Neuronal stem cell (in vitro differentiated cells): ENCODE measurements around the gene GALNTL6.

ENCODE experiments used
- DNase-seq: peaks from one replicate; pipeline ENCODE4 v3.0.0-alpha.2; 2013; ENCODE audit warnings: low spot score
- H2AFZ ChIP-seq: one replicate; pipeline ENCODE4 v1.6.1; 2013; ENCODE audit warnings: mild to moderate bottlenecking, low read length, inconsistent platforms
- H2AK5ac ChIP-seq: 2 replicates; pipeline ENCODE4 v1.6.1; 2013; ENCODE audit warnings: low read depth, mild to moderate bottlenecking, inconsistent platforms, low read length, moderate library complexity, mixed read lengths
- H2BK120ac ChIP-seq: 2 replicates; pipeline ENCODE4 v1.6.1; 2013; ENCODE audit warnings: low read depth, mild to moderate bottlenecking, inconsistent platforms, low read length, moderate library complexity, mixed read lengths
- H2BK12ac ChIP-seq: one replicate; pipeline ENCODE4 v1.6.1; 2013; ENCODE audit warnings: low read length, inconsistent platforms
- H2BK15ac ChIP-seq: 2 replicates; pipeline ENCODE4 v1.6.1; 2013; ENCODE audit warnings: mild to moderate bottlenecking, low read length, inconsistent platforms, mixed read lengths
- H2BK5ac ChIP-seq: one replicate; pipeline ENCODE4 v1.6.1; 2013; ENCODE audit warnings: inconsistent platforms, mild to moderate bottlenecking, low read length, moderate library complexity
- H3K14ac ChIP-seq: one replicate; pipeline ENCODE4 v1.6.1; 2013; ENCODE audit warnings: low read length, inconsistent platforms
- H3K18ac ChIP-seq: 2 replicates; pipeline ENCODE4 v1.6.1; 2013; ENCODE audit warnings: low read length, inconsistent platforms
- H3K23ac ChIP-seq: 2 replicates; pipeline ENCODE4 v1.6.1; 2013; ENCODE audit warnings: low read depth, mild to moderate bottlenecking, mixed read lengths, low read length, inconsistent platforms; ENCODE audit not compliant: poor library complexity
- H3K27ac ChIP-seq: replicated peaks from 3 replicates; pipeline ENCODE4 v1.5.1; 2013; ENCODE audit warnings: low read length, inconsistent platforms
- H3K27me3 ChIP-seq, 3 experiments: 2 replicates each; pipeline ENCODE4 v1.6.1; 2013; ENCODE audit warnings: low read length in 3 of 3, mild to moderate bottlenecking in 2 of 3, inconsistent platforms in 1 of 3, low read depth in 1 of 3, mixed read lengths in 1 of 3, moderate library complexity in 1 of 3; ENCODE audit not compliant: control insufficient read depth in 3 of 3, insufficient read depth in 3 of 3
- H3K36me3 ChIP-seq, 2 donors: replicated peaks in 1 of 2; 2 replicates each; pipeline ENCODE4 v1.6.1; 2013; ENCODE audit warnings: low read length in 2 of 2; ENCODE audit not compliant: control insufficient read depth in 2 of 2, insufficient read depth in 2 of 2
- H3K4ac ChIP-seq: 2 replicates; pipeline ENCODE4 v1.6.1; 2013; ENCODE audit warnings: inconsistent platforms, mild to moderate bottlenecking, low read length, moderate library complexity
- H3K4me1 ChIP-seq, 2 donors: 1 replicate in 1 of 2; 2 replicates in 1 of 2; pipeline ENCODE4 v1.6.1; 2013; ENCODE audit warnings: low read length in 2 of 2, low read depth in 1 of 2; ENCODE audit not compliant: control insufficient read depth in 2 of 2, insufficient read depth in 1 of 2
- H3K4me2 ChIP-seq: one replicate; pipeline ENCODE4 v1.6.1; 2013; ENCODE audit warnings: mild to moderate bottlenecking, low read length, inconsistent platforms; ENCODE audit not compliant: insufficient read depth, poor library complexity, severe bottlenecking
- H3K4me3 ChIP-seq, 2 donors: 2 replicates each; pipeline ENCODE4 v1.5.1; 2013; ENCODE audit warnings: low read length in 2 of 2, mild to moderate bottlenecking in 2 of 2, inconsistent platforms in 1 of 2, moderate library complexity in 1 of 2
- H3K79me1 ChIP-seq: one replicate; pipeline ENCODE4 v1.6.1; 2013; ENCODE audit warnings: low read depth, mild to moderate bottlenecking, inconsistent platforms, low read length, moderate library complexity
- H3K9ac ChIP-seq: one replicate; pipeline ENCODE4 v1.6.1; 2013; ENCODE audit warnings: mild to moderate bottlenecking, low read depth, low read length, inconsistent platforms; ENCODE audit not compliant: poor library complexity
- H3K9me3 ChIP-seq, 2 donors: replicated peaks in 1 of 2; 2 replicates each; pipeline versions ENCODE3 to v1.6.1; 2013; ENCODE audit warnings: low read length in 2 of 2, mild to moderate bottlenecking in 2 of 2, inconsistent platforms in 1 of 2, low read depth in 1 of 2, mixed read lengths in 1 of 2, moderate library complexity in 1 of 2; ENCODE audit not compliant: control insufficient read depth in 2 of 2, insufficient read depth in 1 of 2
- H4K8ac ChIP-seq: one replicate; pipeline ENCODE4 v1.6.1; 2013; ENCODE audit warnings: low read depth, mild to moderate bottlenecking, inconsistent platforms, low read length, moderate library complexity
- H4K91ac ChIP-seq: one replicate; pipeline ENCODE4 v1.6.1; 2013; ENCODE audit warnings: low read length, low read depth, mild to moderate bottlenecking, inconsistent platforms; ENCODE audit not compliant: poor library complexity
- WGBS, 2 donors: extraction: QIAGEN DNeasy Blood & Tissue Kit; methylation state at CpG; one replicate each; pipeline ENCODE4 v1.1.7; 2013; ENCODE audit warnings: missing lambda C conversion rate in 2 of 2, mixed read lengths in 1 of 2; ENCODE audit not compliant: insufficient read length in 2 of 2, insufficient replicate concordance in 1 of 2; ENCODE audit errors: extremely low coverage in 2 of 2; 5-methylcytosine and 5-hydroxymethylcytosine counted together

GALNTL6 gene

GRCh38 chr4:172750910-172751309 lies 937.7 kb downstream of the GALNTL6 start:
- WGBS, 2 donors = no CpG with 5 or more reads among the region's 1 CpG
- H2BK120ac ChIP-seq = no peak overlapping the region

GRCh38 chr4:172751550-172751949 lies 938.3 kb downstream of the GALNTL6 start:
- H2BK15ac ChIP-seq = no peak overlapping the region
- no peak overlapping the region for H3K23ac ChIP-seq
- H3K4me1 ChIP-seq = no peaks in the 10 kb centered on the region
- H2BK120ac ChIP-seq = no peak overlapping the region
- H2AK5ac ChIP-seq = no peak overlapping the region
- no CpG with 5 or more reads among the region's 2 CpGs for WGBS, 2 donors
- H4K91ac ChIP-seq = no peak overlapping the region
- no peaks in the 10 kb centered on the region for H3K36me3 ChIP-seq
- H3K9me3 ChIP-seq = peaks cover 0 to 5% of the 10 kb centered on the region in 2 donors
- H3K14ac ChIP-seq = no peak overlapping the region
- no peak overlapping the region for H4K8ac ChIP-seq
- no peak overlapping the region for H3K4ac ChIP-seq
- no peak overlapping the region for H3K18ac ChIP-seq
- DNase-seq = no peak
- H2BK12ac ChIP-seq = no peak overlapping the region
- no peak overlapping the region for H2BK5ac ChIP-seq
- H3K4me2 ChIP-seq = no peak overlapping the region
- H3K9ac ChIP-seq = no peak overlapping the region
- no peak overlapping the region for H3K27ac ChIP-seq
- peak overlapping the region; percentile 41 for H2AFZ ChIP-seq
- no peaks in the 10 kb centered on the region for H3K79me1 ChIP-seq
- no peaks in the 10 kb centered on the region for H3K27me3 ChIP-seq
- no peak overlapping the region for H3K4me3 ChIP-seq

More at GRCh38 chr4:172750910-172751309, 937.7 kb downstream of the GALNTL6 start:
- Histone ChIP-seq H3K4me1 (no peaks in the 10 kb centered on the region), H2BK15ac (no peak overlapping the region), H3K4ac (no peak overlapping the region), H3K79me1 (no peaks in the 10 kb centered on the region), H2AFZ (no peak overlapping the region), H4K91ac (no peak overlapping the region), H3K9ac (no peak overlapping the region), H2BK5ac (no peak overlapping the region), H3K9me3 (peaks cover 0 to 5% of the 10 kb centered on the region in 2 donors), H3K27ac (no peak overlapping the region), H3K18ac (no peak overlapping the region), H3K14ac (no peak overlapping the region), H3K36me3 (no peaks in the 10 kb centered on the region), H3K27me3 (no peaks in the 10 kb centered on the region), H4K8ac (no peak overlapping the region), H3K4me2 (no peak overlapping the region), H3K23ac (no peak overlapping the region), H3K4me3 (no peak overlapping the region), H2AK5ac (no peak overlapping the region), H2BK12ac (no peak overlapping the region)
- DNase-seq = no peak

GRCh38 chr4:172758586-172759340 lies 945.6 kb downstream of the GALNTL6 start:
- no peak overlapping the region for H3K18ac ChIP-seq

GRCh38 chr4:172760512-172760911 lies 947.3 kb downstream of the GALNTL6 start:
- H2BK5ac ChIP-seq = peak overlapping the region; percentile 53
- no peak overlapping the region for H4K91ac ChIP-seq
- no peak for DNase-seq
- no peak overlapping the region for H3K14ac ChIP-seq
- H3K23ac ChIP-seq = no peak overlapping the region
- no peaks in the 10 kb centered on the region for H3K4me1 ChIP-seq
- H3K9me3 ChIP-seq = no peaks in the 10 kb centered on the region
- no peak overlapping the region for H2BK15ac ChIP-seq
- H2BK120ac ChIP-seq = no peak overlapping the region
- peak overlapping the region; percentile 92 for H4K8ac ChIP-seq
- WGBS, 2 donors = no CpG with 5 or more reads among the region's 6 CpGs
- no peak overlapping the region for H3K9ac ChIP-seq
- H3K4ac ChIP-seq = no peak overlapping the region
- no peaks in the 10 kb centered on the region for H3K27me3 ChIP-seq
- no peaks in the 10 kb centered on the region for H3K36me3 ChIP-seq
- H2AK5ac ChIP-seq = no peak overlapping the region
- H2AFZ ChIP-seq = no peak overlapping the region
- no peak overlapping the region for H2BK12ac ChIP-seq
- no peak overlapping the region for H3K27ac ChIP-seq
- no peak overlapping the region for H3K4me3 ChIP-seq
- peak overlapping the region; percentile 80 for H3K18ac ChIP-seq
- no peaks in the 10 kb centered on the region for H3K79me1 ChIP-seq
- H3K4me2 ChIP-seq = no peak overlapping the region

More at GRCh38 chr4:172758586-172759340, 945.6 kb downstream of the GALNTL6 start:
- no peaks in the 10 kb centered on the region for H3K27me3 ChIP-seq
- H3K9me3 ChIP-seq = no peaks in the 10 kb centered on the region
- no peak overlapping the region for H2BK120ac ChIP-seq
- H4K91ac ChIP-seq = no peak overlapping the region
- H3K4me2 ChIP-seq = no peak overlapping the region
- no peak overlapping the region for H4K8ac ChIP-seq
- no peaks in the 10 kb centered on the region for H3K79me1 ChIP-seq
- H3K14ac ChIP-seq = no peak overlapping the region
- no peak overlapping the region for H3K4me3 ChIP-seq
- H2BK15ac ChIP-seq = no peak overlapping the region
- H2BK5ac ChIP-seq = no peak overlapping the region
- H3K36me3 ChIP-seq = no peaks in the 10 kb centered on the region
- no peaks in the 10 kb centered on the region for H3K4me1 ChIP-seq
- H3K27ac ChIP-seq = no peak overlapping the region
- H3K23ac ChIP-seq = no peak overlapping the region
- no peak overlapping the region for H2AK5ac ChIP-seq
- DNase-seq = no peak
- H3K9ac ChIP-seq = no peak overlapping the region
- no peak overlapping the region for H3K4ac ChIP-seq
- no peak overlapping the region for H2AFZ ChIP-seq
- WGBS, 2 donors = no CpG with 5 or more reads among the region's 2 CpGs
- no peak overlapping the region for H2BK12ac ChIP-seq
